Measurements from ENCODE around the gene TAF11L14.
"Not testable (repeated sequence)": the region's sequence is repeated elsewhere in the genome, so short reads cannot be mapped to it uniquely, and the experiment has no call there.

The TAF11L14 gene

GRCh38 chr5:17634160-17634559 lies at the start of gene TAF11L14:
TSS of gene TAF11L14 (plus strand) at chr5:17634460.
- no peak for DNase-seq (ENCODE audit: low read depth, low spot score)

GRCh38 chr5:17585658-17586057 lies 48.6 kb upstream of the TAF11L14 start, which contains the start of gene TAF11L7:
TSS of gene TAF11L7 (minus strand) at chr5:17585758.
- not testable (repeated sequence) for DNase-seq (ENCODE audit: low read depth, low spot score)

GRCh38 chr5:17590860-17591259 lies 43.4 kb upstream of the TAF11L14 start, which contains the start of gene TAF11L8:
TSS of gene TAF11L8 (minus strand) at chr5:17590960.
- DNase-seq (ENCODE audit: low read depth, low spot score) = not testable (repeated sequence)

DNA sequence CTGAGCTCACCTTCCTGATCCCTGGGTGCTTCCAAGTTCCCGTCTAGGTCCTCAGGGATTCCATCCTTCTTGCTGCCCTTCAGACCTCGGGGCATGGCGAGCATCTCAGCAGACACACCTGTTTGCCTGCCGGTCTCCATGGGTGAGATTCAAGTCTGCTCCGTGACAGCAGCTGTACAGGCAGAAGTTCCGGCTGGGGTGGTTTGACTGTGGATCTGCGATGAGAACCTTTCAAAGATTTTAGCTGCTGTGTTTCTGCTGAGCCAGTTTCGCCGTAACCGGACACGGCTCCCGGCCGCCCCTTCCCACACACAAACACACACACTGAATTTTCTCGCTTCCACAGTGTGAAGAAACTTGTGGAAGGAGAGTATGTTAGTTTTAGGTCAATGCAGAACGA lies 40.0 kb upstream of the TAF11L14 start, which contains the start of gene TAF11L9:
TAF11L9 (minus strand) TSS at position 140 of the 400 bp plus-strand sequence.
- DNase-seq (ENCODE audit: low read depth, low spot score) = not testable (repeated sequence)

- not testable (repeated sequence) for DNase-seq (ENCODE audit: low read depth, low spot score)
Observed at GRCh38 chr5:17597728-17598127, 36.5 kb upstream of the TAF11L14 start, which contains the start of gene TAF11L10. TSS of gene TAF11L10 (minus strand) at chr5:17597828.

- DNase-seq (ENCODE audit: low read depth, low spot score) = not testable (repeated sequence)
Observed at GRCh38 chr5:17603880-17604279, 30.4 kb upstream of the TAF11L14 start, which contains the start of gene TAF11L11. TSS of gene TAF11L11 (plus strand) at chr5:17604183.

GRCh38 chr5:17604951-17605350 lies 29.3 kb upstream of the TAF11L14 start:
- DNase-seq (ENCODE audit: low read depth, low spot score) = no peak

DNA sequence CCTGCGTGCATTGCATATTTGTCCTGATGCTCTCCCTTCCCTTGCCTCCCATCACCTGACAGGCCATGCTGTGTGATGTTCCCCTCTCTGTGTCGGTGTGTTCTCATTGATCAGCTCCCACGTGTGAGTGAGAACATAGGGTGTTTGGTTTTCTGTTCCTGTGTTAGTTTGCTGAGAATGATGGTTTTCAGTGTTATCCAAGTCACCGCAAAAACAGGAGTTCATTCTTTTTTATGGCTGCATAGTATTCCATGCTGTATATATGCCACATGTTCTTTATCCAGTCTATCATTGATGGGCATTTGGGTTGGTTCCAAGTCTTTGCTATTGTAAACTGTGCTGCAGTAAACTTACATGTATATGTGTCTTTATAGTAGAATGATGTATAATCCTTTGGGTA lies 26.8 kb upstream of the TAF11L14 start:
- DNase-seq (ENCODE audit: low read depth, low spot score) = not testable (repeated sequence)

DNA sequence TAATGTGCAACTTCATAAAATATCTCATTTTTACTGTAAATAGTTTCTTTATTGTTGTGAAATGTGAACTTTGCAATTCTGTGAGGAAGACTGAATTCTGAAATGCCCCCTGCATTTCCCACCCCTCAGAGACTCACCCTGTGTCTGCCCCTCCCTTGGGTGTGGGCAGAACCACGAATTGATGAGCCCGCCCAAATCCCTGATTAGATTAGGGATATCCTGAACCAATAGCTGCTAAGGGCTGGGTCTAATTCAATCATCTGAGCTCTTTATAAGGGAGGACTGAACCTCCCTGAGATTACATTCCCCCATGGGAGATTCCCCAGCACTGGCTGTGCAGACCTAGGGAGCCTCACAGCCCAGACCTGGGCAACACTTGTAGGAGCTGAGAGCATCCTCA lies 24.2 kb upstream of the TAF11L14 start, which contains the start of gene TAF11L12:
TAF11L12 (plus strand) TSS at position 301 of the 400 bp plus-strand sequence.
- not testable (repeated sequence) for DNase-seq (ENCODE audit: low read depth, low spot score)

DNA sequence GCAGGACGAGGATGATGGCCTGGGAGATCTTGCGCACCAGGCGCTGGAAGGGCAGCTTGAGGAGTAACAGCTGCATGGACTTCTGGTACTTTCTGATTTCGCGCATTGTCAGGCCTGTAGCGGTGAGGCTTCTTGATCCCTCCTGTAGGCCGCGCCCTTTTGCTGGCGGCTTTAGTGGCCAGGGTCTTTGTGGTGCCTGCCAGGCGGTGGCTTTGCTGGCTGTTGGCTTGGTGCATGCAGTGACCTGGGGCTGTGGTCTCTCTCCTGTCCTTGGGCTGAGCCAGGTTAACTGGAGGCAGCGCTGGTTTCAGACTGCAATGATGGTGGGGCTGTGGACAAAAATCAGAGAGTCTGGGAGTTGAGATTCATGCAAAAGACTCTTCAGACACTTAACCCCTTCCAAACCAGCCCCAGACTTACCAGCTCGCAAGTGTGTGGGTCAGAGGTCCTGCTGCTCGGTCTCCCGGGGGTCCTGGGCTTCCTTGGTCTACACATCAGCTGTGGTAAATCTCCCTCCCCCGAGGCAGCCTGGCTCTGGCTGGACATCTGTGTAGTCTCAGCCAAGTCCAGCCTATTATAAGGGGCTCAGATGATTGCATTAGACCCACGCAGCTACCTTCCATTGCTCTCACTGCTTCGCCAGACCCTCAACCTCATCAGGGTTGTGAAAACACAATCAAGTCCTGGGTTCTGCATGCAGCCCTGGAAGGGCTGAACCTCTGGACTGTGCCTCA lies 19.2 kb upstream of the TAF11L14 start:
- no peak for DNase-seq (ENCODE audit: low read depth, low spot score)

DNA sequence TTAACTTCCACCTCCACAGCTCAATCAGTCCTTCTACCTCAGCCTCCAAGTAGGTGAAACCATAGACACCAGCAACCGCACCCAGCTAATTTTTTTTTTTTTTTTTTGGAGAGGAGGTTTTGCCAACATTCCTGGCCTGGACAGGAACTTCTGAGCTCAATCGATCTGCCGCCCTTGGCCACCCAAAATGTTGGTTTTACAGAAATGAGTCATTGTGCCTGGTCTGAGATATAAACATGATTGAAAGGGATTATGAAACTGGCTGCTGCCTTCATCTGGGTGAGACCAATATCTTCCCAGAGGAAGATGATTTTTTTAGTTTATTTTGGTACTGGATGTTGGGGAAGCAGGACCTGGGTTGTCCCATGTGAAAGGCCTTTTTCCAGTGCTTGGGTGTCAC lies 14.9 kb upstream of the TAF11L14 start:
- no peak for DNase-seq (ENCODE audit: low read depth, low spot score)

DNA sequence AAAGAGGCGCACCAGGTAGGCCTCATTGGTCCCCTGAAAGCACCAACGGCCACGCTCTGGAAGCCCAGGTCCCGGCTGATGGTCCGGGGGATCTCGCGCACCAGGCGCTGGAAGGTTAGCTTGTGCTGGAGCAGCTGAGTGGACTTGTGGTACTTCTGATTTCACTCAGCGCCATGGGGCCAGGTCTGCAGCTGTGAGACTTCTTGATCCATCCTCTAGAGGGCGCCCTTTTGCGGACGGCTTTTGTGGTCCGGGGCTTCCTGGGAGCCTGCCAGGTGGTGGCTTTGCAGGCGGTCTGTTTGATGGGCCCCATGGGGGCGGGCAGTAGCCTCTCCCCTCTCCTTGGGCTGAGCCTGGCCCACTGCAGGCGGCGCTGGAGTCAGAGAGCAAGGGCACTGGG lies 13.6 kb upstream of the TAF11L14 start:
- DNase-seq (ENCODE audit: low read depth, low spot score) = no peak

GRCh38 chr5:17625686-17626085 lies 8.6 kb upstream of the TAF11L14 start:
- DNase-seq (ENCODE audit: low read depth, low spot score) = no peak

- DNase-seq (ENCODE audit: low read depth, low spot score) = not testable (repeated sequence)
Observed at GRCh38 chr5:17631788-17632187, 2.5 kb upstream of the TAF11L14 start, which contains the start of gene TAF11L13. TSS of gene TAF11L13 (plus strand) at chr5:17632088.

GRCh38 chr5:17649232-17649631 lies 15.0 kb downstream of the TAF11L14 start:
- not testable (repeated sequence) for DNase-seq (ENCODE audit: low read depth, low spot score)

DNA sequence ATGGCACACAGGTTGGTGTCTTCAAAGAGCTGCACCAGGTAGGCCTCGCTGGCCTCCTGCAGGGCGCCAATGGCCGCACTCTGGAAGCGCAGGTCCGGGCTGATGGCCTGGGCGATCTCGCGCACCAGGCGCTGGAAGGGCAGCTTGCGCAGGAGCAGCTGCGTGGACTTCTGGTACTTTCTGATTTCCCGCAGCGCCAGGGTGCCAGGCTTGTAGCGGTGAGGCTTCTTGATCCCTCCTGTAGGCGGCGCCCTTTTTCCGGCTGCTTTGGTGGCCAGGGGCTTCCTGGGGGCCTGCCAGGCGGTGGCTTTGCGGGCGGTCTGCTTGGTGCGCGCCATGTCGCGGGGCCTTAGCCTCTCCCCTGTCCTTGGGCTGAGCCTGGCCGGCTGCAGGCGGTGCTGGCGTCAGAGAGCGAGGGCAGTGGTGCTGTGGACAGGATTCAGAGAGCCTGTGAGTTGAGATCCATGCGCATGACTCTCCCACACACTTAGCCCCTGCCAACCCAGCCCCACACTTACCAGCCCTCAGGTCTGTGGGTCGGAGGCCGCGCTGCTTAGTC lies 21.0 kb downstream of the TAF11L14 start:
- not testable (repeated sequence) for DNase-seq (ENCODE audit: low read depth, low spot score)

GRCh38 chr5:17655921-17656320 lies 21.7 kb downstream of the TAF11L14 start:
- DNase-seq (ENCODE audit: low read depth, low spot score) = no peak

DNA sequence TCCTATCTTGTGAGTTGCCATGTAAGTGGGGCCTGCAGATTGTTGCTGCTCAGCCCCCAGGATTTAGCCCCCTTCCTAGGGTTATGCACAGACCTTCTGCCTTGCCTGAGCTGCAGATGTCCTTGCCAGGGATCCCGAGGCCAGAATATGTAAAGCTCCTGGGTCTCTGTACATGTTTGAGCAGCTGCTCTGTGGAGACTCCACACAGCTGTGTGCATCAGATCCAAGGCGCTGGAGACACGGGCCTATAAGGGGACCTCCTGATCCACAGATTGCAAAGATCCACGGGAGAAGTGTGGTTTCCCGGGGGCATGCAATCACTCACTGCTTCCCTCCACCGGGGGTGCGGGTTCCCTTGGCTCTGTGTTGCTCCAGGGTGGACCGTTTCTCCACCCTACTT lies 28.9 kb downstream of the TAF11L14 start:
- DNase-seq (ENCODE audit: low read depth, low spot score) = no peak

GRCh38 chr5:17665836-17666235 lies 31.6 kb downstream of the TAF11L14 start:
- no peak for DNase-seq (ENCODE audit: low read depth, low spot score)

- DNase-seq (ENCODE audit: low read depth, low spot score) = no peak
Observed at GRCh38 chr5:17666726-17667235, 32.5 kb downstream of the TAF11L14 start.

DNA sequence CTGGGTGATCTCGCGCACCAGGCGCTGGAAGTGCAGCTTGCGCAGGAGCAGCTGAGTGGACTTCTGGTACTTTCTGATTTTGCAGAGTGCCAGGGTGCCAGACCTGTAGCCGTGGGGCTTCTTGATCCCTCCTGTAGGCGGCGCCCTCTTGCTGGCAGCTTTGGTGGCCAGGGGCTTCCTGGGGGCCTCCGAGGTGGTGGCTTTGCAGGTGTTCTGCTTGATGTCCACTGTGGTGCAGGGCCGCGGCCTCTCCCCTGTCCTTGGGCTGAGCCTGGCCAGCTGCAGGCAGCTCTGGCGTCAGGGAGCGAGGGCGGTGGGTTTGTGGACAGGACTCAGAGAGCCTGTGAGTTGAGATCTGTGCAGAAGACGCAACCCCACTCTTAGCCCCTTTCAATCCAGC lies 36.1 kb downstream of the TAF11L14 start:
- no peak for DNase-seq (ENCODE audit: low read depth, low spot score)

DNA sequence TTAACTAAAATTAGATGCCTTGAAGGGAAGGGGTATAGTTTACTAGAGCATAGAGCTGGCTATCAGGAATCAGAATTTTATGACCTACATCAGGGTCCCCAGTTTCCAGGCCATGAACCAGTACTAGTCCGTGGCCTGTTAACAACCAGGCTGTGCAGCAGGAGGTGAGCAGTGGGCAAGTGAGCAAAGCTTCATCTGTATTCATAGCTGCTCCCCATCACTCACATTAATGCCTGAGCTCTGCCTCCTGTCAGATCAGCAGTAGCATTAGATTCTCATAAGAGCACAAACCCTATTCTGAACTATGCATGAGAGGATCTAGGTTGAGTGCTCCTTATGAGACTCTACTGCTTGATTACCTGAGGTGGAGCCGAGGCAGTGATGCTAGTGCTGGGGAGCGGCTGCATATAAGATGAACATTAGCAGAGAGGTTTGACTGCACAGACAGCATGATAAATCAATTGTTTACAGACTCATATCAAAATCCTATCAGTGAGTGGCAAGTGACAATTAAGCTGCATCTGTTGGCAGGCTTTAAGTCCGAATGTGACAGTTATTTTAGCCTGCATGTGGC lies 44.6 kb downstream of the TAF11L14 start:
- no peak for DNase-seq (ENCODE audit: low read depth, low spot score)

Data from activated CD4-positive, CD25-positive, alpha-beta regulatory T cell treated with anti-CD3 and anti-CD28 coated beads, Interleukin-2, amount 50 U/mL, for 16 hours (primary cell).